PC-9 (cell line): ENCODE results near the gene SLC28A1. TPM values are rescaled to one million over a fixed set of nuclear protein-coding genes. Genes with fewer than 3 reads are reported as not detected.

Experiments used
- BruUV-seq: library from RNA; stranded (reverse); fragments of 400-500 nt; replicated peaks from 2 replicates; lab custom pipeline; 2021; lab: Mats Ljungman, UMichigan
- CTCF ChIA-PET: fragments of 300-600 bp; sonication (Branson Sonifier 250); formaldehyde crosslinking; loops from one replicate; lab custom pipeline; 2022; ENCODE audit warnings: antibody characterized with exemption; lab: Charles Lee
- POLR2A ChIA-PET: fragments of 300-600 bp; sonication (Branson Sonifier 250); formaldehyde crosslinking; loops from one replicate; lab custom pipeline; 2022; ENCODE audit warnings: antibody characterized with exemption; ENCODE audit not compliant: unreplicated experiment; lab: Charles Lee
- DNase-seq, 2 experiments: peaks; one replicate each; pipeline versions ENCODE4 v3.0.0 to v3.0.0-alpha.2; 2015 to 2022; ENCODE audit warnings: mixed read lengths in 1 of 2
- H2AFZ ChIP-seq: fragments of 200-600 bp; sonication (generic); 2 replicates; pipeline ENCODE4 v1.8.1; 2017; ENCODE audit warnings: antibody characterized with exemption
- H3F3A ChIP-seq: fragments of 200-600 bp; sonication (generic); 2 replicates; pipeline ENCODE4 v1.8.1; 2017; ENCODE audit warnings: antibody characterized with exemption, mild to moderate bottlenecking, low read depth; ENCODE audit not compliant: insufficient read depth
- H3K27ac ChIP-seq: fragments of 200-600 bp; sonication (generic); 2 replicates; pipeline ENCODE4 v1.6.1; 2016; ENCODE audit warnings: mixed run types
- H3K27me3 ChIP-seq: fragments of 200-600 bp; sonication (generic); 2 replicates; pipeline ENCODE4 v1.6.1; 2016; ENCODE audit warnings: low read depth, mixed run types; ENCODE audit not compliant: insufficient read depth
- H3K36me3 ChIP-seq: fragments of 200-600 bp; sonication (generic); 2 replicates; pipeline ENCODE4 v1.6.1; 2016; ENCODE audit warnings: low read depth, mixed run types
- H3K4me1 ChIP-seq: fragments of 200-600 bp; sonication (generic); replicated peaks from 2 replicates; pipeline ENCODE4 v1.6.1; 2016; ENCODE audit warnings: mixed run types; ENCODE audit not compliant: insufficient read depth
- H3K4me2 ChIP-seq: fragments of 200-600 bp; sonication (generic); 2 replicates; pipeline ENCODE4 v1.6.1; 2017; ENCODE audit warnings: mixed run types
- H3K4me3 ChIP-seq: fragments of 200-600 bp; sonication (generic); 2 replicates; pipeline ENCODE4 v1.6.1; 2016; ENCODE audit warnings: mixed run types
- H3K79me2 ChIP-seq: fragments of 200-600 bp; sonication (generic); 2 replicates; pipeline ENCODE4 v1.6.1; 2017; ENCODE audit warnings: low read depth, mixed run types
- H3K9me2 ChIP-seq: fragments of 200-600 bp; sonication (generic); 2 replicates; pipeline ENCODE4 v1.8.1; 2017; ENCODE audit warnings: mild to moderate bottlenecking; ENCODE audit not compliant: insufficient read depth
- H3K9me3 ChIP-seq: fragments of 200-600 bp; sonication (generic); 2 replicates; pipeline ENCODE4 v1.8.1; 2016; ENCODE audit warnings: low read depth; ENCODE audit not compliant: insufficient read depth
- H4K20me1 ChIP-seq: fragments of 200-600 bp; sonication (generic); 2 replicates; pipeline ENCODE4 v1.8.1; 2017; ENCODE audit not compliant: insufficient read depth
- CTCF ChIP-seq: fragments of 200-600 bp; sonication (generic); conservative IDR thresholded peaks from 2 replicates; pipeline ENCODE4 v1.6.1; 2017; ENCODE audit warnings: mixed run types, antibody characterized with exemption, mild to moderate bottlenecking, moderate library complexity
- EZH2 ChIP-seq: fragments of 200-600 bp; sonication (generic); IDR thresholded peaks from 2 replicates; pipeline ENCODE4 v1.8.0; 2017; ENCODE audit warnings: antibody characterized with exemption, low read depth
- intact Hi-C: fragments of 100-400 bp; cut with micrococcal nuclease; formaldehyde crosslinking; loops from one replicate; pipeline ENCODE4 v1.10.0; 2022; ENCODE audit not compliant: unreplicated experiment
- total RNA-seq: library from RNA; stranded (reverse); gene quantifications from 2 replicates; pipeline ENCODE4 v1.2.3, GENCODE V29; 2021

The SLC28A1 gene
- total RNA-seq, 1 experiment from 2014 or later, result 0.70 TPM

- no peak for DNase-seq
- Histone ChIP-seq H3K4me2 (no peak overlapping the region), H3K4me3 (no peak overlapping the region), H3K27ac (no peak overlapping the region), H2AFZ (no peak overlapping the region), H3K9me3 (no peaks in the 10 kb centered on the region), H3K79me2 (no peaks in the 10 kb centered on the region), H4K20me1 (no peaks in the 10 kb centered on the region), H3K27me3 (no peaks in the 10 kb centered on the region), H3K4me1 (no peaks in the 10 kb centered on the region), H3K9me2 (no peaks in the 10 kb centered on the region), H3F3A (no peaks in the 10 kb centered on the region), H3K36me3 (no peaks in the 10 kb centered on the region)
- ChIA-PET CTCF (no interaction called here), POLR2A (no interaction called here)
- intact Hi-C loops, result no loop called here
- no peak for TF ChIP-seq EZH2
- no peak for TF ChIP-seq CTCF
- no TSS peak for BruUV-seq
Observed at GRCh38 chr15:84885801-84886200, 1.3 kb downstream of the SLC28A1 start.

- CTCF ChIA-PET, result no interaction called here
- no peak overlapping the region for H3K27ac ChIP-seq
Observed at GRCh38 chr15:84886211-84886983, 1.9 kb downstream of the SLC28A1 start.

GRCh38 chr15:84886984-84887299, 2.5 kb downstream of the SLC28A1 start:
- H3K9me2 ChIP-seq, result no peaks in the 10 kb centered on the region
- no peaks in the 10 kb centered on the region for H4K20me1 ChIP-seq
- no peak overlapping the region for H3K4me2 ChIP-seq
- no peaks in the 10 kb centered on the region for H3F3A ChIP-seq
- H3K4me1 ChIP-seq, result no peaks in the 10 kb centered on the region
- H3K27ac ChIP-seq, result no peak overlapping the region
- ChIA-PET POLR2A (no interaction called here), CTCF (no interaction called here)
- H3K79me2 ChIP-seq, result no peaks in the 10 kb centered on the region
- TF ChIP-seq EZH2 (no peak), CTCF (no peak)
- H3K36me3 ChIP-seq, result no peaks in the 10 kb centered on the region
- no peaks in the 10 kb centered on the region for H3K27me3 ChIP-seq
- no peak overlapping the region for H2AFZ ChIP-seq
- H3K9me3 ChIP-seq, result no peaks in the 10 kb centered on the region
- no peak for DNase-seq
- intact Hi-C loops, result no loop called here
- BruUV-seq, result no TSS peak
- H3K4me3 ChIP-seq, result no peak overlapping the region

More at GRCh38 chr15:84886211-84886983, 1.9 kb downstream of the SLC28A1 start:
- Histone ChIP-seq H3K36me3 (no peaks in the 10 kb centered on the region), H3K9me3 (no peaks in the 10 kb centered on the region), H3K9me2 (no peaks in the 10 kb centered on the region), H2AFZ (no peak overlapping the region), H3K4me3 (no peak overlapping the region), H3F3A (no peaks in the 10 kb centered on the region), H3K4me2 (no peak overlapping the region), H3K79me2 (no peaks in the 10 kb centered on the region), H3K4me1 (no peaks in the 10 kb centered on the region), H3K27me3 (no peaks in the 10 kb centered on the region), H4K20me1 (no peaks in the 10 kb centered on the region)
- BruUV-seq, result no TSS peak
- intact Hi-C loops, result no loop called here
- POLR2A ChIA-PET, result no interaction called here
- no peak for DNase-seq
- TF ChIP-seq EZH2 (no peak), CTCF (no peak)
